Peyer's patch (tissue), 4 donors: ENCODE data around the gene CPEB4. TPM values are rescaled to one million over a fixed set of nuclear protein-coding genes. Genes with fewer than 3 reads are reported as not detected.

Source experiments
- DNase-seq, 3 donors: peaks; one replicate each; pipeline ENCODE4 v3.0.0-alpha.2; 2017 to 2019
- H3K27ac ChIP-seq, 4 donors: fragments of 200-600 bp; sonication (generic); one replicate each; pipeline ENCODE4 v1.5.1; 2016 to 2019
- H3K27me3 ChIP-seq, 2 donors: fragments of 200-600 bp; sonication (generic); one replicate each; pipeline ENCODE4 v1.5.1; 2019
- H3K36me3 ChIP-seq, 3 donors: fragments of 200-600 bp; sonication (generic); one replicate each; pipeline ENCODE4 v1.5.1; 2016 to 2019
- H3K4me1 ChIP-seq, 4 donors: fragments of 200-600 bp; sonication (generic); one replicate each; pipeline ENCODE4 v1.5.1; 2016 to 2019
- H3K4me3 ChIP-seq, 4 donors: fragments of 200-600 bp; sonication (generic); 1 replicate in 3 of 4; 2 replicates in 1 of 4; pipeline ENCODE4 v1.5.1; 2016 to 2019; ENCODE audit warnings: mild to moderate bottlenecking in 1 of 4
- H3K9me3 ChIP-seq, 4 donors: fragments of 200-600 bp; sonication (generic); one replicate each; pipeline ENCODE4 v1.5.1; 2016 to 2019; ENCODE audit warnings: mild to moderate bottlenecking in 1 of 4
- POLR2A ChIP-seq, 2 donors: fragments of 450-650 bp; IDR thresholded peaks; one replicate each; pipeline ENCODE4 v1.5.1; 2017; ENCODE audit warnings: antibody characterized with exemption in 2 of 2, mild to moderate bottlenecking in 2 of 2, moderate library complexity in 2 of 2
- total RNA-seq, 4 donors: library from RNA; depleted of rRNA; stranded (reverse); fragments of >200 nt; gene quantifications; one replicate each; pipeline ENCODE4 v1.1.0, GENCODE V29; 2016
- TF ChIP-seq, protein P1 (sequence below), 6 experiments: fragments of 450-650 bp in 4 of 6; fragments of 200-600 bp in 2 of 6; sonication (generic) in 1 of 6; IDR thresholded peaks; one replicate each; pipeline ENCODE4 v1.5.1; 2017 to 2019; ENCODE audit warnings: antibody characterized with exemption in 6 of 6, mild to moderate bottlenecking in 3 of 6, moderate library complexity in 1 of 6

CPEB4 gene
- total RNA-seq, 4 donors from 2014 or later: 29.7 to 67.0 (median 57.6) TPM

DNA sequence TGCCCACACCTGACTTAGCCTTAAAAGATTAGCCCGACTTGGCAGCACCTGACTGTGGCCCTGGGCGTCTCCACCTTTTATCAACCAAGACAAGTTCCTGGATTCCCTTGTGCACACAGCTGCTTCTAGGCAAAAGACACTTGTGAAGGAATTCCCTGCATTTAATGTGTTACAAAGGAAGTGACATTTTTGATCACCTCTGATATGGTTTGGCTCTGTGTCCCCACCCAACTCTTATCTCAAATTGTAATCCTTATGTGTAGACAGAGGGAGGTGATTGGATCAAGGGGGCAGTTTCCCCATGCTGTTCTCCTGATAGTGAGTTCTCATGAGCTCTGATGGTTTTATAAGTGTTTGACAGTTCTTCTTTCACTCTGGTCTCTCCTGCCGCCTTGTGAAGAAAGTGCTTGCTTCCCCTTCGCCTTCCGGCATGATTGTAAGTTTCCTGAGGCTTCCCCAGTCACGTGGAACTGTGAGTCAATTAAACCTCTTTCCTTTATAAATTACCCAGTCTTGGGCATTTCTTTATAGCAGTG lies 2.6 kb upstream of the CPEB4 start:
- H3K27me3 ChIP-seq: no peaks in the 10 kb centered on the region
- TF ChIP-seq, protein P1, sequence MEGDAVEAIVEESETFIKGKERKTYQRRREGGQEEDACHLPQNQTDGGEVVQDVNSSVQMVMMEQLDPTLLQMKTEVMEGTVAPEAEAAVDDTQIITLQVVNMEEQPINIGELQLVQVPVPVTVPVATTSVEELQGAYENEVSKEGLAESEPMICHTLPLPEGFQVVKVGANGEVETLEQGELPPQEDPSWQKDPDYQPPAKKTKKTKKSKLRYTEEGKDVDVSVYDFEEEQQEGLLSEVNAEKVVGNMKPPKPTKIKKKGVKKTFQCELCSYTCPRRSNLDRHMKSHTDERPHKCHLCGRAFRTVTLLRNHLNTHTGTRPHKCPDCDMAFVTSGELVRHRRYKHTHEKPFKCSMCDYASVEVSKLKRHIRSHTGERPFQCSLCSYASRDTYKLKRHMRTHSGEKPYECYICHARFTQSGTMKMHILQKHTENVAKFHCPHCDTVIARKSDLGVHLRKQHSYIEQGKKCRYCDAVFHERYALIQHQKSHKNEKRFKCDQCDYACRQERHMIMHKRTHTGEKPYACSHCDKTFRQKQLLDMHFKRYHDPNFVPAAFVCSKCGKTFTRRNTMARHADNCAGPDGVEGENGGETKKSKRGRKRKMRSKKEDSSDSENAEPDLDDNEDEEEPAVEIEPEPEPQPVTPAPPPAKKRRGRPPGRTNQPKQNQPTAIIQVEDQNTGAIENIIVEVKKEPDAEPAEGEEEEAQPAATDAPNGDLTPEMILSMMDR (IDR thresholded peaks at IDR 0.05): peak in 3 of 6 experiments; percentile 57 to 79 (median 62)
- TF ChIP-seq POLR2A (IDR thresholded peaks at IDR 0.05): peak in 1 of 2 donors; percentile 43
- peak overlapping the region; percentile 43 to 82 (median 58) for H3K27ac ChIP-seq
- H3K4me3 ChIP-seq: no peak overlapping the region
- peak; percentile 38 to 83 (median 63) for DNase-seq
- H3K4me1 ChIP-seq: peaks cover 0 to 35% (median 5%) of the 10 kb centered on the region in 4 donors
- no peaks in the 10 kb centered on the region for H3K9me3 ChIP-seq
- H3K36me3 ChIP-seq: no peaks in the 10 kb centered on the region

DNA sequence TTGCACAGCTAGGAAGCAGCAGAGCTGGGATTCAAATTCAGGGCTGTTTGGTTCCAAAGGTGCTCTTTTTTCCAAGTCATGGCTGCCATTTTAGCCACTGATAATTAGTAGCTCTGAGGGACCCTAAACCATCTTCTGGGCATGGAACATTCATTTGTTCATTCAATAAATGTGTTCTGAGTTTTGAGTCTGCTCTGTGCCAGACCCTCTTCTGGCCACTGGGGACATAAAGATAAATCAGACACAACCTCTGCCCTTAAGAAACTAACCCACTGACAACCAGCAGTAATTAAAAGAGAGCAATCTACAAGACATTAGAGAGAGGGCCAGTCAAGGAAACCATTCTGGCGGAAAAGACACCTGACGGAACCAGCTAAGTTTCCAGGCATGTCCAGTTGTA lies 2.0 kb upstream of the CPEB4 start:
- H3K4me3 ChIP-seq: no peak overlapping the region
- H3K27me3 ChIP-seq: no peaks in the 10 kb centered on the region
- H3K27ac ChIP-seq: peak overlapping the region; percentile 13 to 82 (median 42)
- TF ChIP-seq POLR2A (IDR thresholded peaks at IDR 0.05): no peak
- TF ChIP-seq, protein P1 (IDR thresholded peaks at IDR 0.05): peak in 1 of 6 experiments; percentile 3
- no peaks in the 10 kb centered on the region for H3K36me3 ChIP-seq
- H3K4me1 ChIP-seq: peaks cover 0 to 35% (median 6%) of the 10 kb centered on the region in 4 donors
- H3K9me3 ChIP-seq: no peaks in the 10 kb centered on the region
- DNase-seq: no peak

DNA sequence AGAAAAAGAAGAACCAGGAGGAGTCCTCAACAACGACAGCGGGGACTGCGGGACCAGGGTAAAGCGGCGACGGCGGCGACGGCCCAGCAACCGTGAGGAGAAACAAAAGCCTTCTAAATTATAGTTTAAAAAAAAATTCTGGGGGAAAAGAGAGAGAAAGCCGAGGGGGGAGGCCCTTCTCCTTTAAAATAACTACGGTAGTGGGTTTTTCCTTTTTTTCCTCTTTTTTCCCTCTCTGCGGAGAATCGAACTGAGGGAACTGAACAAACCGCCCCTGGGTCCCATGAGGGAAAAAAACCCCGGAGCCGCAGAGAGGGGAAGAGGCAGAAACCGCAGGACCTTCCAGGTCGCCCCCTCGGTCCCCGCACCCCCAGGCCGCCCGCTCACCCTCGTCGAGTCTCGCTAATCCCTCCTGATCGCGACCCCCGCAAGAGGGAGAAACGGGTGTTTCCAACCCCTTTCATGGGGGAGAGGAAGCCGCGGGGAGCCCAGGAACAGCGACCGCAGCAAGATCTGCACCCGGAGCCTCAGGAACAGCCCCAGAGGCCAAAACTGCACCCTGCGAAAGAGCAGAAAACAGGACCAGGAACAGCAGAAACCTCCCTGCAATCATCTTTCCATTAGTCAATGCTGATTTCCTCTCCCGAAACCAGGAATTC lies 453 bp downstream of the CPEB4 start:
- Histone ChIP-seq H3K27ac (peak overlapping the region; percentile 82 to 85 (median 84)), H3K4me1 (peaks cover 0 to 35% (median 10%) of the 10 kb centered on the region in 4 donors), H3K36me3 (no peaks in the 10 kb centered on the region), H3K9me3 (no peaks in the 10 kb centered on the region), H3K4me3 (peak overlapping the region; percentile 67 to 80 (median 70)), H3K27me3 (no peaks in the 10 kb centered on the region)
- DNase-seq: peak in 2 of 3 donors; percentile 53 to 58
- TF ChIP-seq, protein P1 (IDR thresholded peaks at IDR 0.05): no peak
- no peak for TF ChIP-seq POLR2A (IDR thresholded peaks at IDR 0.05)

DNA sequence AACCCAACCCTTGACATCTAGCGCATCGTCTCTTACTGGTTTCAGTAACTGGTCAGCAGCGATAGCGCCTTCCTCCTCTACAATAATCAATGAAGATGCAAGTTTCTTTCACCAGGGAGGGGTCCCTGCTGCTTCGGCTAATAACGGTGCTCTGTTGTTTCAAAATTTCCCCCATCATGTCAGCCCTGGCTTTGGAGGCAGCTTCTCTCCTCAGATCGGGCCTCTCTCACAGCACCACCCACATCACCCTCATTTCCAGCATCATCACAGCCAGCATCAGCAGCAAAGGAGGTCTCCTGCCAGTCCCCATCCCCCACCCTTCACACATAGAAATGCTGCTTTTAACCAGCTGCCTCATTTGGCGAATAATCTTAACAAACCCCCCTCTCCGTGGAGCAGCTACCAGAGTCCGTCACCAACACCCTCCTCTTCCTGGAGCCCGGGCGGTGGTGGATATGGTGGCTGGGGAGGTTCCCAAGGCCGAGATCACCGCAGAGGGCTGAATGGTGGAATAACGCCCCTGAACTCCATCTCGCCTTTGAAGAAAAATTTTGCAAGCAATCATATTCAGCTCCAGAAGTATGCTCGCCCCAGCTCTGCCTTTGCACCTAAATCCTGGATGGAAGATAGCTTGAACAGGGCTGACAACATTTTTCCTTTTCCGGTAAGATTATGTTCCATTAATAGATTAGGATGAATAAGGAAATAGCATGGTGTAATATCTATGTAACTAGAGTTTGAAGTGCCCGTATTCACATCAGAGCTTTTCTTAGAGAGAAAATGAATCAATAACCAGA lies 2.2 kb downstream of the CPEB4 start:
- Histone ChIP-seq H3K36me3 (no peaks in the 10 kb centered on the region), H3K4me3 (peak overlapping the region; percentile 2 to 71 (median 44)), H3K27me3 (no peaks in the 10 kb centered on the region), H3K9me3 (no peaks in the 10 kb centered on the region), H3K27ac (peak overlapping the region; percentile 2 to 85 (median 40)), H3K4me1 (peaks cover 0 to 29% (median 5%) of the 10 kb centered on the region in 4 donors)
- TF ChIP-seq POLR2A (IDR thresholded peaks at IDR 0.05): peak in 1 of 2 donors; percentile 30
- TF ChIP-seq, protein P1 (IDR thresholded peaks at IDR 0.05): no peak
- no peak for DNase-seq

DNA sequence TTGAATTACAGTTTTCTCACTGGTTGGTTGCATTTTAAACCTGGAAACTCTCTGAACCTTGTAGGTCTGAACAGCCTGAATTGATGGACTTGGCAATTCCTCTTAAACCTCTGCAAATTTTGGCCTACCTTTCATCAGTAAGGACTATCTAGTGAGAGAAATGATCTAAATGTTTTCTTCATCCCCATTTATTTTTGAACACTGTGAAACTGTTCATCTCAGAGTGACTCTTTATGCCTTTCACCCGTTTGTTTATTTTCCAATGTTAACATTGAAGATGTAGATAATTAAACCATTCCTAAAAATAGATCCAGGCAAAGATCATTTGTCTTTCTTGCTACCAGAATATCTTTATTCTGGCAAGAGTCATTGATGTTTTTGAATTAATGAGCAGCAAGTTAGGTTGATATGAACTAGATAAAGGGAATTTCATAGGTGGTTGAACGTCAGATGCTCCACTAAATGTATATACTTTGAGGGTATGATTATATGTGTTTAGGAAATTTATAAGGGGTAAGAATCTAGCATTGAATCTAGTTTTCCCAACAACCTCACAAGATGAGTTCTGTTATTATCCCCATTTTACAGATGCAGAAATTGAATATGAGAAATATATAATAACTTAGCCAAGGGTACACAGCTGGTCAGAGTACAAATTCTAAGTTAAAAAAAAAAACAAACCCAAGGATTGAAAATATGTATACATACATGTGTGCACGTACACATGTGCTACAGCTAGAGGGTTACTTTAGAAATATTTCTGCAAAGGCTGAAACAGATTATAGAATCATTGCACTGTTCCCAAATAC lies 3.4 kb downstream of the CPEB4 start:
- no peaks in the 10 kb centered on the region for H3K36me3 ChIP-seq
- H3K4me3 ChIP-seq: peak overlapping the region in 2 of 4 donors; percentile 69 to 71
- H3K27me3 ChIP-seq: no peaks in the 10 kb centered on the region
- DNase-seq: no peak
- no peaks in the 10 kb centered on the region for H3K9me3 ChIP-seq
- peak overlapping the region in 1 of 4 donors; percentile 85 for H3K27ac ChIP-seq
- H3K4me1 ChIP-seq: peaks cover 0 to 25% (median 5%) of the 10 kb centered on the region in 4 donors
- TF ChIP-seq, protein P1 (IDR thresholded peaks at IDR 0.05): no peak
- no peak for TF ChIP-seq POLR2A (IDR thresholded peaks at IDR 0.05)
